Activated naive CD4-positive, alpha-beta T cell treated with anti-CD3 and anti-CD28 coated beads, Interleukin-2, amount 50 U/mL, for 72 hours (primary cell): ENCODE results near the gene CFL2. TPM values are rescaled to one million over a fixed set of nuclear protein-coding genes. Genes with fewer than 3 reads are reported as not detected.
A peak's percentile ranks its signal among the peaks of the same experiment; 100 is the strongest.
"Not testable (repeated sequence)": the region's sequence is repeated elsewhere in the genome, so short reads cannot be mapped to it uniquely, and the experiment has no call there.

Experiments
- ATAC-seq, 2 donors: fragments of 150-1000 bp; cut with Tn5 transposase; 2 replicates each; pipeline ENCODE4 v1.10.0; 2021; ENCODE audit warnings: mild to moderate bottlenecking in 2 of 2, moderate library complexity in 2 of 2
- DNase-seq, 2 donors: peaks; one replicate each; pipeline ENCODE4 v3.0.0; 2021 to 2022; ENCODE audit warnings: low spot score in 2 of 2
- H3K27ac Mint-ChIP-seq, 2 donors: one replicate each; pipeline ENCODE4 v1.8.0; 2022; ENCODE audit warnings: mild to moderate bottlenecking in 2 of 2, mixed read lengths in 2 of 2
- H3K36me3 Mint-ChIP-seq, 2 donors: one replicate each; pipeline ENCODE4 v1.8.0; 2022; ENCODE audit warnings: mixed read lengths in 2 of 2
- H3K9me3 Mint-ChIP-seq, 2 donors: one replicate each; pipeline ENCODE4 v1.8.0; 2022; ENCODE audit warnings: mixed read lengths in 2 of 2
- total RNA-seq, 2 donors: library from RNA; stranded (reverse); gene quantifications; one replicate each; pipeline ENCODE4 v1.2.3, GENCODE V29; 2022

CFL2 gene
- total RNA-seq, 2 donors from 2014 or later: 2.9 to 6.0 TPM

DNA sequence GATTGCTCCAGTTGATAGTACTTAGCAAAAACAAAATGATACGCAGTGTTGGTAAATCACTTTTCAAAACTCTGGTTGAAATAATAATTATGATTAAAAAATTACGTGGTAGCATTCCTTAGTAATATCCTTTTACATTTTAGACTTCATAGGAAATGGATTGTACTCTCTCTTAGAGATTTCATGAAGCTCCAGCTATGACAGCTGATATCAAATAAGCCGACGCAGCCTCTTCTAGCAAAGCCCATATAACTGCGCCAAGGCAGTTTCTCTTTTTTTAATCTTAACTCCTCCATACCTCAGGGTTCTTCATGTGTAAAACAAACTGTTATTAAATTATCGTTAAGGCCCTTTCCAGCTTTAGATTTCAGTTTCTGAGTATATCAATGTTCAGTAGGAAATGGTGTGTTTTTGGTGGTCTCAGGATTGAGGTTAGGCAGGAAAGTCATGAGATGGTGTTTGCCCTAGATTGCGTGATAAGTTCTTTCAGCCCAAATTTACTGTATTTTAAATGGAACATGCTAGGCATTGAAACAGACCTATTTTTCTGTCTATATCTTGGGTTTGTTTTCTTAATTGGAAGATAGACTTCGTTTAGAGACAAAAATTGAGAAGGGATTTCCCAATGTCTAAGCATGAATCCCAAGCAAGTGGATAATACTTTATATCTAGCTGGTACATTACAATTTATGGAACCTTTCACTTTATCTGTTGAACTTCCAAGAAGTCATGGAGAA lies 902 bp upstream of the CFL2 start:
- no peaks in the 10 kb centered on the region for H3K9me3 Mint-ChIP-seq
- ATAC-seq: peak in 1 of 2 donors; percentile 8

DNA sequence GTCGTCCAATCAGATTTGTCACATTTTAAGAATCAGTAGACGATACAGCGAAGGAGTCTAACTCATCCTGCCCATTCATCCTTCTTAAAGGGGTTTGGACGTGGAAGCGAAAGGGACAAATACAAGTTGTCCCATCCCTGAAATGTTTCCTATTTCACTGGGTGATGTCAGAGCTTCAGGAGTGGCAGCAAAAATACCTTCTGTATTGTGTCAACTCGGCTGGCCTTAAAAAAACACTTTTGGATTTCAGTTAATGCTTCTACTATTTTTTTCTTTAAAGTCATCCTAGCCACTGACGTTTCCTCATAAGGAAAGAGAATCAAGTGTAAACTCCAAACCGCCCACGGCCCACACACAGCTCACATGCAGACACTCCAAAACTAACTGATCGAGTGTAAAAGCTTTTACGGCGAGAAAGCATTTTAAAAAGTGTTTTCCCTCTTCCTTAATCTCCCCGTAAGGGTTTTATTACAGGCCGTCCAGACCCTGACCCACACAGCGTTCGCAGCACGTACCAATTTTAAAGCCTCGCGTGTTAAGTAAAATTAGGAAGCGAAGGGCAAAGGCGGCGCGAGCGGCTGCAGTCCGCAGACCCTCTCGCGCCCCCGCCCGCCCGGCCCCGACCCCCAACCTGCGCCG lies 593 bp downstream of the CFL2 start:
- DNase-seq: peak in 1 of 2 donors; percentile 5
- H3K36me3 Mint-ChIP-seq: peaks cover 9 to 10% of the 10 kb centered on the region in 2 donors
- peak overlapping the region; percentile 77 to 89 for H3K27ac Mint-ChIP-seq
- peak; percentile 28 for ATAC-seq
- no peaks in the 10 kb centered on the region for H3K9me3 Mint-ChIP-seq

More for the DNA sequence above, 902 bp upstream of the CFL2 start:
- DNase-seq: no peak
- H3K36me3 Mint-ChIP-seq: peaks cover 9 to 10% of the 10 kb centered on the region in 2 donors
- peak overlapping the region; percentile 46 to 89 for H3K27ac Mint-ChIP-seq

DNA sequence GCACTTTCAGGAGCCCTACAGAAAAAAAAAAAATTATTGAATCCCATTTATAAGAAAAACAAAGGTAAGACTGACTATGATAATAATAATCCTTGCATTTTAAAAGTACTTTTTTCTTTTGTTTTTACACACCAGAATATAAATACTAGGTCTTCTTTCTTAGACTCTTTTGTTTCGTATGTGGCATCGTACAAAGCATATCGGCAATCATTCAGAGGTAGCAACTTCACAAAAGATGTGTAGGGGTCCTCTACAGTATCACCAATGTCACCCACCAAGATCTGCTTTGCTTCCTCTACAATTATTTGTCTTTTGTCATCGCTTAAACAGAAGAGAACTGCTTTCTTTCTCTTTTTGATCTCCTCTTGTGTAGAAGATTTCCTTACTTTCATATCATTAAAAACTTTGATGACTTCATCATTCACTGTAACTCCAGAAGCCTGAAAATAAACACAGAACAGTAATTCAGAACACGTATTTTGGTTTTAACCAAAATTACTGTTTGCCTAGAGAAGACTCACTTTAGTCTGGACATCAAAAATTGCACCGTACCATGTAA lies 1.2 kb downstream of the CFL2 start:
- H3K36me3 Mint-ChIP-seq: peaks cover 9 to 10% of the 10 kb centered on the region in 2 donors
- no peaks in the 10 kb centered on the region for H3K9me3 Mint-ChIP-seq

DNA sequence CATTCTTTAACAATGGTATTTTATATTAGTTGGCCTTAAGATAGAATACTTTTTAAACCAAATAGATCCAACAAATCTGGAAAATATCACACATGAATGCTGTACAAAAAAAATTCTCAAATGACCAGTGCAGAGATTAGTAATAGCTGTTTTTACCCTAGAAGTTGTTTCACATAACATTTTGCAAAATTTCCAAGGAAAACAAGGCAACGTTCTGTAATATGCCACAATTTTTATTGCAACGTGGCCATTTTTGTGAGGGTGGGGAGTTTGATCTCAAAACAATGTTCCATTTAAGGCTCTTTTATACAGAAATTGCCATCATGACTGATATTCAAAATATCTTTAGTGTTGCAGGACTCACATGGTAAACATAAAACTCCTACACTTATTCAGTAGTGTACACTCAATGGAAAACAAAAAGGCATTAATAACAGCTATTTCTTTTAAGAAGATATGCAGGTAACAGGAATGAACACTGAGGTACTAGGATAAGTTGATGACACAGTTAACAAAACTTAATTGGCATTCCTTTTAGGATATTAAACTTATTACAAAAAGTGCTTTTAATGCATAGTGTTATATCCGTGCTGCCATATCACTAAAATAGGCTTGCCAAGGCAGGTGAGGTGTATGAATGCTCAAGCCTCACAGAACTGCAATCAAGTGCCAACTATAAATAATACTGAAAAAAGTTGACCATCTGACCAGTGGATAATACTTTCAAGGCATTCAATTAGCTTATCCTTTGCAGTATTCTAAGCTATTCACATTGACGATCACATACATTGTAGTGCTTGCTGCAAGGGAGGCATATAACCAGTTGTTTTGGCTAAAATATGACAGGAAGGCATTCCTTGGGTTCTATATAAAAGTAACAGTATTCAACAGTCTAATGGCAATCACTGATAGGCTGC lies 2.3 kb downstream of the CFL2 start:
- ATAC-seq (no peak), DNase-seq (no peak)
- H3K36me3 Mint-ChIP-seq: peaks cover 9 to 10% of the 10 kb centered on the region in 2 donors

More for the DNA sequence above, 1.2 kb downstream of the CFL2 start:
- ATAC-seq (no peak), DNase-seq (no peak)
- H3K27ac Mint-ChIP-seq: peak overlapping the region; percentile 15 to 89

DNA sequence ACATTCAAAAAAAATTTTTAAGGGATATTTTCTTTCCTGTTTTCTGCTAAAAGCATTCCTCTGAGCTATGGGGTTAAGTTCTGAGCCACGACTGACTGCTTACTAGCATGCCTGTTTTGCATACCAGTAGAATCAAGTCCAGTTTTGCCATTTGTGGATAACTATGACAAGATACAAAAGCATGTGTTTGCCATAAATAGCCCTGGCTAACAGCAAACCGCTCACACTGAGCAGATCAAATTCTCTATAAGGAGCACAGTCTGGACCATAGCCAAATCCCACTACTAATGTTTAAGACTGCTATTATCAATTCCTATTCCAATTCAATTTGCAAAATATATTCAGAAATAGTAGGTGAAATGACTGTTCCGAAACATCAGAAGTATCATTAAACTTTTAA lies 3.2 kb downstream of the CFL2 start:
- Mint-ChIP-seq H3K27ac (no peak overlapping the region), H3K36me3 (peaks cover 9 to 10% of the 10 kb centered on the region in 2 donors), H3K9me3 (no peaks in the 10 kb centered on the region)
- DNase-seq (no peak), ATAC-seq (no peak)

More for the DNA sequence above, 2.3 kb downstream of the CFL2 start:
- Mint-ChIP-seq H3K27ac (no peak overlapping the region), H3K9me3 (no peaks in the 10 kb centered on the region)

DNA sequence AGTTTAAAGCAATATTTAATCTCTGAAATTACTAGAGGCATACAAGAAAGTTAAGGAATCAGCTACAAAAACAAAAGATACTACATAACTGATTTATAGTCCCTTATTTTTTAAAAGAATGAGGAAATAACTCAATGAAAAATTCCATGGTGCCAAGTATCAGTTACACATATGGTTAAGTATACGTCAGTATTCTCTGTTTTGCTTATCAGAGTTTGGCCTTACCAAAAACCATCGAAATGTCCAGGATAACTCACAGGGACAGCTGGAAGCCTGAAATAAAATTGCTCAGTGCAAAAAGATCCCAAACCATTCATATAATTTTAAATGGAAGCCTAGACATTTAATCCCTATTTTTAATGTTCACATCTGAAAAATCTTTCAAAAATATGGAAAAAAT lies 3.6 kb downstream of the CFL2 start:
- Mint-ChIP-seq H3K36me3 (peaks cover 9 to 10% of the 10 kb centered on the region in 2 donors), H3K27ac (no peak overlapping the region), H3K9me3 (no peaks in the 10 kb centered on the region)
- ATAC-seq (no peak), DNase-seq (no peak)

DNA sequence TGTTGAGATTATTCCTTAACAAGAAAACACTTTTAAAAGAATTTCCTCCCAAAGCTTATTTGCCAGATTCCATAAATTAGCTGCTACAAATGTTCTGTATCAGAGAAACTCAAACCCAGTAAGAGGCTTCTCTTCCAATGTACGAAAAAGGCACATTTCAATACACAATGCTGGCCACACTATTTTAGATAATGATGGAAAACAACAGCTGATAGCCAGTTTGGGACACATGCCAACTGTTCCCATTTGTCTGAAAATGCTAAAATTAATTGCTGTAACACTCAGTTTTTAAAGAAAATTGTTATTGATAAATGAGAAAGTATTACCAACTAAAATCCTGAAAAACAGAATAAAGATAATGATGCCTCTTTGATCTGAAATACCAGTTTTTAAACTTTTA lies 4.4 kb downstream of the CFL2 start:
- DNase-seq: no peak
- Mint-ChIP-seq H3K9me3 (no peaks in the 10 kb centered on the region), H3K27ac (no peak overlapping the region), H3K36me3 (peaks cover 9 to 10% of the 10 kb centered on the region in 2 donors)
- ATAC-seq: no peak

DNA sequence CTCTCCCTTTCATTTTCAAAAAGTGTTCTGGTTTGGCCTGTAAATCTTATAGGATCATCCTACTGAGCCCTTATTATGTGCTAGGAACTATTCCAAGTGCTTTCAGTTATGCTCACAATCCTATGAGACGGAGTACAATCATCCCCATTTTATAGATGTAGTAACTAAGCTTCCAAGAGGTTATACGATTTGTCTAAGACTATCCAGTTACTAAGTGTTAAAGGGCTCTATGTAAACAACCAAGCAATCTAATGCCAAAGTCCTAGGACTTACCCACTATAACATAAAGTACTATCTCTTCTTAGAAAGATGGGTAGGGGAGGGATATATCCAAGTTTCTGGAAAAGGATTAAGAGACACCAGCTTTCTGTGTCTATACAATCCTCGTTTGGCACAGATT lies 6.7 kb downstream of the CFL2 start:
- DNase-seq: no peak
- Mint-ChIP-seq H3K27ac (no peak overlapping the region), H3K36me3 (no peaks in the 10 kb centered on the region), H3K9me3 (no peaks in the 10 kb centered on the region)
- ATAC-seq: no peak

DNA sequence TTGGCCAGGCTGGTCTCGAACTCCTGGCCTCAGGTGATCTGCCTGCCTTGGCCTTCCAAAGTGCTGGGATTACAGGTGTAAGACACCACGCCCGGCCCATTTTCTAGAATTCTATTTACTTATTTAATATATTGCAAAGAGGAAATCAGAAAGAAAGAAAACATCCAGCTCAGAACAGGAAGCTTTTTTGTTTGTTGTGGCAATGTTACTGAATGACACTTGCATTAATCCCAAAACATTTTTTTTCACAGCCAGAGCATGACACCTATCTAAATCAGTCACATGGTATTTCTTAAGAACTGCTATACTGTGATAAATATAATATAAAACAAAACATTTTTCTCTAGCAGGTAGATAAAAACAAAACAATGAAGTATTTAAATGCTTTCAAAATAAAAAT lies 12.6 kb downstream of the CFL2 start:
- DNase-seq (no peak), ATAC-seq (no peak)
- H3K36me3 Mint-ChIP-seq: no peaks in the 10 kb centered on the region
- H3K27ac Mint-ChIP-seq: no peak overlapping the region
- H3K9me3 Mint-ChIP-seq: no peaks in the 10 kb centered on the region

DNA sequence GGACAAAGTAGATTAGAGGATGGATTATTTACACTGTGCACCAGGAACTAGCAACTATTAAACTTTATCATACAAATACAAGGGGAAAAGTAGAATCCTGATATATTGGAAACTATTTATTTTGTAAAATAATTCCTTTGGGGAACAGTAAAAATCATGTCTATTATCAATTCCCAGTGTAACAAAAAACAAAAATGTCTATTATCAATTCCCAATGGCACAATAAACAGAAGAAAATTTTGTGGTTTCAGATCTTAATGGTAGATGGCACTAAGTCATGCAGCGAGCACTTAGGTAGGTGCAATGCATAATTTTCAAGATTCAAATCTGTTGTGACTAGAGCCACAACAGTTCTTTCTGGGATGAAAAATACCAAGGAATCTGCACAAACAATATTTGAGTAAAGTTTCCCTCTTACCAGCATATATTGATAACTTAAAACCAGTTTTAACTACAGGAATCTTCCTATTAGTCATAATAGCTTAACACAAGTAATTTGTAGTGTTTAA lies 13.7 kb downstream of the CFL2 start:
- Mint-ChIP-seq H3K9me3 (no peaks in the 10 kb centered on the region), H3K36me3 (no peaks in the 10 kb centered on the region), H3K27ac (no peak overlapping the region)
- ATAC-seq (no peak), DNase-seq (no peak)

DNA sequence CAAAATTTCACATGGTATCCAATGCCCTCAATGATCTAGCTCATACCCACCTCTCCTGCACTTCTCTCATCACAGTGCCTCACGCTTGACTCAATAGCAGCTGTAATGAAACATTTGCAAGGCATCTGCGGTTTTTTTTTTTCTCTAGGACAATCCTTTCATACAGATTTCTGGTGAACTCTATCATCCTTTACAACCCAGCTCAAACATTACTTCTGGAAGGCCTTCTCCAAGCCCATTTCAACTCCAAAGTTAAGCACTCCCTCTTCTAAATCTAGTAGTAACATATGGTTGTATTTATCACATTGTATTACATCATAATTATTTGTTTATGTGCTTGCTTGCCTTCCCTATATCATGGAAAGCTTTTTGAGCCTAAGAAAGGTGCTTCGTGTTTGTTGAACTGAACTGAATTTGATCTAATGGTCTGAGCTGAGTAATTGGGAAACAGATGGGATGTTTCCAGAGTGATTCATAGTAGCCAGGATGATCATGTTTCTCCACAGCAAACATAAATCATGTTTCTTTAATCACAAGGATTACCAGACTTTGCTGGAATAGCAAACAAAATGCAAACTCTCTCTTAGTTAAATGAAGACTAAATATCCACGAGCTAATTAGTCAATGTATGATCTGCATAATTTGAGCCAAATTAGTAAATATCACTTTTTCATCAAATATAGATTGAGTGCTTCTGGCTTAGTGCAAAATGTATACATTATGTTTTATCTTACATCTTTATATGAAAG lies 14.3 kb downstream of the CFL2 start:
- DNase-seq (no peak), ATAC-seq (no peak)
- Mint-ChIP-seq H3K27ac (no peak overlapping the region), H3K9me3 (no peaks in the 10 kb centered on the region), H3K36me3 (no peaks in the 10 kb centered on the region)

DNA sequence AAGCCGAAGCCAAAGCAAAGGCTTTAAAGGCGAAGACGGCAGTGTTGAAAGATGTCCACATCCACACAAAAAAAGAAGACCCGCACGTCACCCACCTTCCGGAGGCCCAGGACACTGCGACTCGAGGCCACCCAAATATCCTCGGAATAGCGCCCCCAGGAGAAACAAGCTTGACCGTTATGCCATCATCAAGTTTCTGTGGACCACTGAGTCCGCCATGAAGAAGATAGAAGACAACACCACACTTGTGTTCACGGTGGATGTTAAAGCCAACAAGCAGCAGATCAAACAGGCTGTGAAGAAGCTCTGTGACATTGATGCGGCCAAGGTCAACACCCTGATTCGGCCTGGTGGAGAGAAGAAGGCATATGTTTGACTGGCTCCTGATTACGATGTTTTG lies 20.2 kb downstream of the CFL2 start:
- H3K27ac Mint-ChIP-seq, H3K36me3 Mint-ChIP-seq, DNase-seq, ATAC-seq, H3K9me3 Mint-ChIP-seq: not testable (repeated sequence)

DNA sequence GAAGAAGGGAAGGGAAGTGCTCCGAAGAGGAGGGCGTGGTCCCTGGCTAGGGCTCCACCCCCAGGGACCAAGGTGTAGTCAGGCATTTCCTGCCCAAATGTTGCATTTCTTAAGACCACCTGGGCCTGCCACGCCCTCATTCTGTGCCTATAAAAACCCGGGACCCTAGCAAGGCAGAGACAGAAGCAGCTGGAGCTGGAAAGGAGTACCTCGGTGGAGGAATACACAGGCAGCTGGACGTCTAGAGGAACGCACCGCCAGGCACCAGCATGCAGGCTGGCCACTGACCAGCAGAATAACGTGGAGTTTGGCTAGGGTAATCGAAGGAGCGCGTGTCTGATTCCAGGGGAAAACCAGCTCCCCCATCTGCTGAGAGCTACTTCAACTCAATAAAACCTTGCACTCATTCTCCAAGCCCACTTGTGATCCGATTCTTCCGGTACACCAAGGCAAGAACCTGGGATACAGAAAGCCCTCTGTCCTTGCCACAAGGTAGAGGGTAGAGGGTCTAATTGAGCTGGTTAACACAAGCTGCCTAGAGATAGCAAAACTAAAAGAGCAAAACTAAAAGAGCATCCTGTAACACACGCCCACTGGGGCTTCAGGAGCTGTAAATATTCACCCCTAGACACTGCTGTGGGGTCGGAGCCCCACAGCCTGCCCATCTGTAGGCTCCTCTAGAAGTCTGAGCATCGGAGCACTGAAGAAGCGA lies 21.0 kb downstream of the CFL2 start:
- ATAC-seq (peak in 1 of 2 donors; percentile 29), DNase-seq (peak in 1 of 2 donors; percentile 9)
- H3K9me3 Mint-ChIP-seq: no peaks in the 10 kb centered on the region
- H3K36me3 Mint-ChIP-seq: no peaks in the 10 kb centered on the region
- H3K27ac Mint-ChIP-seq: peak overlapping the region; percentile 6 to 9

DNA sequence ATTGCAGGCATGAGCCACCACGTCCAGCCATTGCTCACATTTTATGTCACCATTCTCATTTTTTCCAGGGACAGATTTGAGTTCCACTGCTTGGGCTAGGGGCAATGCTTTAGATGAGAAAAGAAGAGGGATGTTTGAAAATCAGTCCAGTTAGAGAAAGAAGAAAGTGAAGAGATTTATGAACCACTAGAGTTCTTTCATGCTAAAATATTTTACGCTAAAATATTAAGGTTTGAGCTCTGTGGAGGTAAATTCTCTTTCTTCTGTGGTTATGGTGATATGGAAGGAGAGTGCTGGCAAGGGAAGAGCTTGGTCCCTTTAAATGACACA lies 21.5 kb downstream of the CFL2 start:
- H3K27ac Mint-ChIP-seq: peak overlapping the region; percentile 9 to 14
- DNase-seq (no peak), ATAC-seq (no peak)
- no peaks in the 10 kb centered on the region for H3K36me3 Mint-ChIP-seq
- no peaks in the 10 kb centered on the region for H3K9me3 Mint-ChIP-seq

DNA sequence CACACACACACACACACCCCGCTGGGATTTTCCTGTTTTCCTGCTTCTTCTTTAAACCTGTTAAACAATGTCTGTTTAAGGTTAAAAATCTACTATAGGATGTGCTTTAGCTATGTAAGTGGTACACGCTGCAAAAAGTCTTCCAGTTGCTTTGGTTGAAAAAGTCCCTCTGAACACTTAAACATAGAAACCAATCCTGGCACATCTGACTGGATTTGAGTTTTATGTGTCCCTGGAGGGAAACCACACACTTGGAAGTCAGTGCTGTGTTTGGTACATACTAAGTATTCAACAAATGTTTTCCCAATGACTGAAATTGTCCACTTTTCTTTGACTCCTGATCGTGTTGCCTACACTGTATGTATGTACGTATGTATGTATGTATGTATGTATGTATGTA lies 22.0 kb downstream of the CFL2 start:
- H3K9me3 Mint-ChIP-seq: no peaks in the 10 kb centered on the region

More for the DNA sequence above, 22.0 kb downstream of the CFL2 start:
- no peak for ATAC-seq
- Mint-ChIP-seq H3K27ac (peak overlapping the region in 1 of 2 donors; percentile 14), H3K36me3 (no peaks in the 10 kb centered on the region)
- no peak for DNase-seq
